Body of pancreas (tissue), 4 donors: ENCODE data around the gene OSBPL2.

ENCODE experiments used
- CTCF ChIP-seq, 7 experiments: fragments of 450-650 bp in 4 of 7; fragments of 200-600 bp in 3 of 7; sonication (generic) in 3 of 7; IDR thresholded peaks; one replicate each; pipeline ENCODE4 v1.5.1; 2016 to 2019; ENCODE audit warnings: antibody characterized with exemption in 7 of 7
- POLR2A ChIP-seq, 3 donors: fragments of 450-650 bp; IDR thresholded peaks; one replicate each; pipeline ENCODE4 v1.6.1; 2016; ENCODE audit warnings: antibody characterized with exemption in 3 of 3, mild to moderate bottlenecking in 2 of 3

- no peak for TF ChIP-seq CTCF (IDR thresholded peaks at IDR 0.05)
- no peak for TF ChIP-seq POLR2A (IDR thresholded peaks at IDR 0.05)
Observed at GRCh38 chr20:62236200-62236599, 2.1 kb upstream of the OSBPL2 start.
